IMR-90 (cell line): ENCODE results near the gene TCL1A. TPM values are rescaled to one million over a fixed set of nuclear protein-coding genes. Genes with fewer than 3 reads are reported as not detected.

Experiments used
- ATAC-seq: fragments of 200-7000 bp; cut with Tn5 transposase; 2 replicates; pipeline ENCODE4 v1.9.1; 2020; ENCODE audit warnings: low read depth, mild to moderate bottlenecking, moderate library complexity
- BruUV-seq: library from RNA; stranded (reverse); fragments of 400-500 nt; replicated peaks from 2 replicates; lab custom pipeline; 2021; lab: Mats Ljungman, UMichigan
- CTCF ChIA-PET: fragments of 300-600 bp; formaldehyde crosslinking; extraction: SDS; loops from one replicate; lab custom pipeline; 2021; ENCODE audit warnings: antibody characterized with exemption; lab: Yijun Ruan, JAX
- POLR2A ChIA-PET: fragments of 300-600 bp; sonication (Branson Sonifier 250); formaldehyde crosslinking; loops from one replicate; lab custom pipeline; 2022; ENCODE audit warnings: antibody characterized with exemption; ENCODE audit not compliant: unreplicated experiment; lab: Charles Lee
- DNase-seq: peaks from one replicate; pipeline ENCODE4 v3.0.0; 2013
- H2AFZ ChIP-seq: replicated peaks from 2 replicates; pipeline ENCODE3; 2013; ENCODE audit warnings: low read length, mild to moderate bottlenecking; ENCODE audit not compliant: poor library complexity
- H2AK5ac ChIP-seq: 2 replicates; pipeline ENCODE4 v1.6.1; 2013; ENCODE audit warnings: low read depth, low read length, inconsistent platforms
- H2AK9ac ChIP-seq: replicated peaks from 2 replicates; pipeline ENCODE3; 2013; ENCODE audit warnings: mild to moderate bottlenecking, low read depth, low read length, moderate library complexity; ENCODE audit not compliant: poor library complexity
- H2BK120ac ChIP-seq: 2 replicates; pipeline ENCODE4 v1.6.1; 2013; ENCODE audit warnings: low read depth, low read length, inconsistent platforms
- H2BK15ac ChIP-seq: 3 replicates; pipeline ENCODE4 v1.6.1; 2013; ENCODE audit warnings: low read depth, low read length, inconsistent platforms
- H2BK20ac ChIP-seq: 2 replicates; pipeline ENCODE4 v1.6.1; 2013; ENCODE audit warnings: low read depth, mild to moderate bottlenecking, inconsistent platforms, low read length, moderate library complexity
- H2BK5ac ChIP-seq: 2 replicates; pipeline ENCODE4 v1.6.1; 2013; ENCODE audit warnings: mild to moderate bottlenecking, low read depth, low read length, inconsistent platforms; ENCODE audit not compliant: poor library complexity, severe bottlenecking
- H3K14ac ChIP-seq: replicated peaks from 2 replicates; pipeline ENCODE4 v1.6.1; 2013; ENCODE audit warnings: low read depth, low read length, inconsistent platforms
- H3K18ac ChIP-seq: 2 replicates; pipeline ENCODE4 v1.6.1; 2013; ENCODE audit warnings: low read depth, low read length, control low read depth
- H3K23ac ChIP-seq: 2 replicates; pipeline ENCODE4 v1.6.1; 2013; ENCODE audit warnings: low read depth, low read length, inconsistent platforms
- H3K27ac ChIP-seq: 2 replicates; pipeline ENCODE4 v1.5.1; 2013; ENCODE audit warnings: mild to moderate bottlenecking, control low read depth, low read length; ENCODE audit not compliant: insufficient read depth
- H3K27me3 ChIP-seq: 2 replicates; pipeline ENCODE4 v1.6.1; 2013; ENCODE audit warnings: low read length; ENCODE audit not compliant: control insufficient read depth, insufficient read depth
- H3K36me3 ChIP-seq: 2 replicates; pipeline ENCODE4 v1.6.1; 2013; ENCODE audit warnings: low read length, mixed read lengths; ENCODE audit not compliant: control insufficient read depth, insufficient read depth
- H3K4ac ChIP-seq: 2 replicates; pipeline ENCODE4 v1.6.1; 2013; ENCODE audit warnings: low read depth, low read length, inconsistent platforms
- H3K4me1 ChIP-seq: 2 replicates; pipeline ENCODE4 v1.6.1; 2013; ENCODE audit warnings: low read length, mixed read lengths; ENCODE audit not compliant: control insufficient read depth, insufficient read depth
- H3K4me2 ChIP-seq: 2 replicates; pipeline ENCODE4 v1.6.1; 2013; ENCODE audit warnings: low read depth, mild to moderate bottlenecking, control low read depth, low read length, moderate library complexity
- H3K4me3 ChIP-seq: 2 replicates; pipeline ENCODE4 v1.5.1; 2013; ENCODE audit warnings: low read depth, mild to moderate bottlenecking, control low read depth, low read length, moderate library complexity; ENCODE audit not compliant: insufficient read depth
- H3K56ac ChIP-seq: 2 replicates; pipeline ENCODE4 v1.6.1; 2013; ENCODE audit warnings: low read length, inconsistent platforms; ENCODE audit not compliant: insufficient read depth; ENCODE audit errors: extremely low read depth
- H3K79me1 ChIP-seq, 2 experiments: 2 replicates each; pipeline ENCODE4 v1.6.1; 2013; ENCODE audit warnings: low read length in 2 of 2, inconsistent platforms in 1 of 2, low read depth in 1 of 2
- H3K9ac ChIP-seq: 2 replicates; pipeline ENCODE4 v1.6.1; 2013; ENCODE audit warnings: low read depth, low read length, control low read depth
- H3K9me1 ChIP-seq: 2 replicates; pipeline ENCODE4 v1.6.1; 2013; ENCODE audit warnings: low read length, inconsistent platforms; ENCODE audit not compliant: insufficient read depth
- H3K9me3 ChIP-seq: 2 replicates; pipeline ENCODE4 v1.6.1; 2013; ENCODE audit warnings: low read length; ENCODE audit not compliant: control insufficient read depth, insufficient read depth
- H4K20me1 ChIP-seq: 2 replicates; pipeline ENCODE4 v1.6.1; 2013; ENCODE audit warnings: low read length, inconsistent platforms; ENCODE audit not compliant: insufficient read depth
- H4K5ac ChIP-seq: 2 replicates; pipeline ENCODE4 v1.6.1; 2013; ENCODE audit warnings: mild to moderate bottlenecking, low read depth, low read length, control low read depth
- H4K8ac ChIP-seq, 2 experiments: 2 replicates each; pipeline ENCODE4 v1.6.1; 2013; ENCODE audit warnings: low read depth in 2 of 2, low read length in 2 of 2, control low read depth in 1 of 2, inconsistent platforms in 1 of 2
- H4K91ac ChIP-seq: 2 replicates; pipeline ENCODE4 v1.6.1; 2013; ENCODE audit warnings: low read depth, low read length, inconsistent platforms; ENCODE audit not compliant: insufficient read depth
- FOS ChIP-seq: fragments of 150-350 bp; IDR thresholded peaks from 2 replicates; pipeline ENCODE4 v1.6.1; 2016; ENCODE audit warnings: low read depth, low read length
- MAFK ChIP-seq: IDR thresholded peaks from 2 replicates; pipeline ENCODE4 v1.6.1; 2012; ENCODE audit warnings: low read depth, low read length, improper control_type of control experiment
- RAD21 ChIP-seq: IDR thresholded peaks from 2 replicates; pipeline ENCODE4 v1.6.1; 2012; ENCODE audit warnings: low read length, improper control_type of control experiment
- RFX5 ChIP-seq: IDR thresholded peaks from 2 replicates; pipeline ENCODE4 v1.8.0; 2012; ENCODE audit warnings: low read depth, mild to moderate bottlenecking, low read length, moderate library complexity
- WGBS, 2 experiments: methylation state at CpG; one replicate each; pipeline versions ENCODE4 v1.1.5 to v1.1.7; 2013; ENCODE audit warnings: missing lambda C conversion rate in 2 of 2; ENCODE audit not compliant: insufficient read length in 1 of 2; ENCODE audit errors: extremely low coverage in 2 of 2; 5-methylcytosine and 5-hydroxymethylcytosine counted together
- dilution Hi-C: fragments of 300-500 bp; cut with HindIII; formaldehyde crosslinking; loops from one replicate; pipeline ENCODE4 v1.14.3; 2018; ENCODE audit warnings: low sequenced_read_pairs; ENCODE audit not compliant: unreplicated experiment
- in situ Hi-C: fragments of 300-500 bp; cut with MboI; formaldehyde crosslinking; loops from 3 replicates; pipeline ENCODE4 v1.14.3; 2019; ENCODE audit warnings: low sequenced_read_pairs, inconsistent platforms, mixed read lengths
- intact Hi-C: fragments of 100-400 bp; cut with micrococcal nuclease; formaldehyde crosslinking; loops from 2 replicates; pipeline ENCODE4 v1.10.0; 2022
- polyA plus RNA-seq, 3 experiments: library from polyadenylated mRNA; depleted of rRNA; stranded (reverse); fragments of >200 nt; gene quantifications; 2 replicates each; pipeline ENCODE4 v1.2.3, GENCODE V29; 2012; ENCODE audit warnings: low replicate concordance in 1 of 3
- total RNA-seq: library from RNA; depleted of rRNA; stranded (reverse); fragments of >200 nt; gene quantifications from 2 replicates; pipeline ENCODE4 v1.2.3, GENCODE V29; 2012
- TF ChIP-seq, protein P1 (sequence below): fragments of 150-350 bp; IDR thresholded peaks from 2 replicates; pipeline ENCODE4 v1.6.1; 2017; ENCODE audit warnings: mild to moderate bottlenecking, antibody characterized with exemption, low read length, low read depth

TCL1A gene
- total and polyA plus RNA-seq, 2 of the 4 experiments (the other 2 are of a cell fraction), result not detected

GRCh38 chr14:95722525-95723190 lies 8.7 kb upstream of the TCL1A start:
- Histone ChIP-seq H4K8ac (no peak overlapping the region), H3K9me1 (no peaks in the 10 kb centered on the region), H3K79me1 (no peaks in the 10 kb centered on the region), H3K4me1 (no peaks in the 10 kb centered on the region), H2AK9ac (no peak overlapping the region), H3K9ac (no peak overlapping the region), H3K27ac (no peak overlapping the region), H3K9me3 (no peaks in the 10 kb centered on the region), H2BK15ac (no peak overlapping the region), H2AFZ (no peak overlapping the region), H2AK5ac (no peak overlapping the region), H2BK20ac (no peak overlapping the region), H4K20me1 (no peaks in the 10 kb centered on the region), H3K4ac (no peak overlapping the region), H2BK120ac (no peak overlapping the region), H3K23ac (no peak overlapping the region), H3K56ac (no peak overlapping the region), H4K91ac (no peak overlapping the region), H3K36me3 (no peaks in the 10 kb centered on the region), H4K5ac (no peak overlapping the region), H3K18ac (no peak overlapping the region), H3K4me3 (no peak overlapping the region), H2BK5ac (no peak overlapping the region), H3K27me3 (no peaks in the 10 kb centered on the region), H3K4me2 (no peak overlapping the region), H3K14ac (no peak overlapping the region)
- in situ Hi-C loops, result no loop called here
- dilution Hi-C loops, result no loop called here
- ChIA-PET POLR2A (no interaction called here), CTCF (no interaction called here)
- no peak for DNase-seq
- TF ChIP-seq RFX5 (no peak), MAFK (no peak), FOS (no peak), RAD21 (no peak)
- TF ChIP-seq, protein P1, sequence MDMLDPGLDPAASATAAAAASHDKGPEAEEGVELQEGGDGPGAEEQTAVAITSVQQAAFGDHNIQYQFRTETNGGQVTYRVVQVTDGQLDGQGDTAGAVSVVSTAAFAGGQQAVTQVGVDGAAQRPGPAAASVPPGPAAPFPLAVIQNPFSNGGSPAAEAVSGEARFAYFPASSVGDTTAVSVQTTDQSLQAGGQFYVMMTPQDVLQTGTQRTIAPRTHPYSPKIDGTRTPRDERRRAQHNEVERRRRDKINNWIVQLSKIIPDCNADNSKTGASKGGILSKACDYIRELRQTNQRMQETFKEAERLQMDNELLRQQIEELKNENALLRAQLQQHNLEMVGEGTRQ, result no peak
- no peak for ATAC-seq
- no TSS peak for BruUV-seq
- intact Hi-C loops, result no loop called here
- WGBS, 2 experiments, result no CpG with 5 or more reads among the region's 1 CpG
